ENCODE results near the gene SMYD3.

Gene SMYD3

DNA sequence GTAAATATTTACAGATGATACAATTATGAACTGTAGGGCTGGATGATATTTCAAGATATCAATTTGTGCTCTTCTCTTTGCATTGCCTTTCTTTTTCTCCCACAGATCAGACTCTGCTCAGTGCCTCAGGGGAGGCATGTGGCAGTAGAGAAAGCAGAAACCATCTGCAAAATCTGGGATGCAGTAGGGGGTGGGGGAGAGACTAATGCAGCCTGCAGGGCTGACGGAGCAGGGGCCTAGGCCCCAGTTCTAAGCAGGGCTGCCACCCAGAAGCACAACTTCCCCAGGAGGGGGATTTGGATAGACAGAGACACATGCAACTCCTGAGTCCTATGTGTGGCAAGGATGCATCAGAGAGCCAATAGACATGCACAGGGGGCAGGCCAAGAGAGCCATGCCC, 511.6 kb downstream of the SMYD3 start:
- Histone ChIP-seq H3K27me3 (ENCODE audit: insufficient read depth, poor library complexity, severe bottlenecking) (no peaks in the 10 kb centered on the region), H3K27ac (replicated peaks) (no peak overlapping the region), H3K4me3 (replicated peaks; ENCODE audit: insufficient read depth, low read length) (no peak overlapping the region)
- no peak for TF ChIP-seq GABPA (IDR thresholded peaks at IDR 0.05; ENCODE audit: low read depth)
- TF ChIP-seq, protein P1, sequence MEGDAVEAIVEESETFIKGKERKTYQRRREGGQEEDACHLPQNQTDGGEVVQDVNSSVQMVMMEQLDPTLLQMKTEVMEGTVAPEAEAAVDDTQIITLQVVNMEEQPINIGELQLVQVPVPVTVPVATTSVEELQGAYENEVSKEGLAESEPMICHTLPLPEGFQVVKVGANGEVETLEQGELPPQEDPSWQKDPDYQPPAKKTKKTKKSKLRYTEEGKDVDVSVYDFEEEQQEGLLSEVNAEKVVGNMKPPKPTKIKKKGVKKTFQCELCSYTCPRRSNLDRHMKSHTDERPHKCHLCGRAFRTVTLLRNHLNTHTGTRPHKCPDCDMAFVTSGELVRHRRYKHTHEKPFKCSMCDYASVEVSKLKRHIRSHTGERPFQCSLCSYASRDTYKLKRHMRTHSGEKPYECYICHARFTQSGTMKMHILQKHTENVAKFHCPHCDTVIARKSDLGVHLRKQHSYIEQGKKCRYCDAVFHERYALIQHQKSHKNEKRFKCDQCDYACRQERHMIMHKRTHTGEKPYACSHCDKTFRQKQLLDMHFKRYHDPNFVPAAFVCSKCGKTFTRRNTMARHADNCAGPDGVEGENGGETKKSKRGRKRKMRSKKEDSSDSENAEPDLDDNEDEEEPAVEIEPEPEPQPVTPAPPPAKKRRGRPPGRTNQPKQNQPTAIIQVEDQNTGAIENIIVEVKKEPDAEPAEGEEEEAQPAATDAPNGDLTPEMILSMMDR (IDR thresholded peaks at IDR 0.05; ENCODE audit: insufficient read depth, low read length) = no peak
- no peak for TF ChIP-seq SPI1 (IDR thresholded peaks at IDR 0.05; ENCODE audit: borderline replicate concordance, low read depth)
- TF ChIP-seq POLR2AphosphoS5 (IDR thresholded peaks at IDR 0.05; ENCODE audit: low read depth) = no peak
- TF ChIP-seq, protein P2, sequence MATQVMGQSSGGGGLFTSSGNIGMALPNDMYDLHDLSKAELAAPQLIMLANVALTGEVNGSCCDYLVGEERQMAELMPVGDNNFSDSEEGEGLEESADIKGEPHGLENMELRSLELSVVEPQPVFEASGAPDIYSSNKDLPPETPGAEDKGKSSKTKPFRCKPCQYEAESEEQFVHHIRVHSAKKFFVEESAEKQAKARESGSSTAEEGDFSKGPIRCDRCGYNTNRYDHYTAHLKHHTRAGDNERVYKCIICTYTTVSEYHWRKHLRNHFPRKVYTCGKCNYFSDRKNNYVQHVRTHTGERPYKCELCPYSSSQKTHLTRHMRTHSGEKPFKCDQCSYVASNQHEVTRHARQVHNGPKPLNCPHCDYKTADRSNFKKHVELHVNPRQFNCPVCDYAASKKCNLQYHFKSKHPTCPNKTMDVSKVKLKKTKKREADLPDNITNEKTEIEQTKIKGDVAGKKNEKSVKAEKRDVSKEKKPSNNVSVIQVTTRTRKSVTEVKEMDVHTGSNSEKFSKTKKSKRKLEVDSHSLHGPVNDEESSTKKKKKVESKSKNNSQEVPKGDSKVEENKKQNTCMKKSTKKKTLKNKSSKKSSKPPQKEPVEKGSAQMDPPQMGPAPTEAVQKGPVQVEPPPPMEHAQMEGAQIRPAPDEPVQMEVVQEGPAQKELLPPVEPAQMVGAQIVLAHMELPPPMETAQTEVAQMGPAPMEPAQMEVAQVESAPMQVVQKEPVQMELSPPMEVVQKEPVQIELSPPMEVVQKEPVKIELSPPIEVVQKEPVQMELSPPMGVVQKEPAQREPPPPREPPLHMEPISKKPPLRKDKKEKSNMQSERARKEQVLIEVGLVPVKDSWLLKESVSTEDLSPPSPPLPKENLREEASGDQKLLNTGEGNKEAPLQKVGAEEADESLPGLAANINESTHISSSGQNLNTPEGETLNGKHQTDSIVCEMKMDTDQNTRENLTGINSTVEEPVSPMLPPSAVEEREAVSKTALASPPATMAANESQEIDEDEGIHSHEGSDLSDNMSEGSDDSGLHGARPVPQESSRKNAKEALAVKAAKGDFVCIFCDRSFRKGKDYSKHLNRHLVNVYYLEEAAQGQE (IDR thresholded peaks at IDR 0.05; ENCODE audit: insufficient replicate concordance, low read depth) = no peak
- DNase-seq (ENCODE audit: low read depth in 1 of 2, low spot score in 1 of 2) = no peak

DNA sequence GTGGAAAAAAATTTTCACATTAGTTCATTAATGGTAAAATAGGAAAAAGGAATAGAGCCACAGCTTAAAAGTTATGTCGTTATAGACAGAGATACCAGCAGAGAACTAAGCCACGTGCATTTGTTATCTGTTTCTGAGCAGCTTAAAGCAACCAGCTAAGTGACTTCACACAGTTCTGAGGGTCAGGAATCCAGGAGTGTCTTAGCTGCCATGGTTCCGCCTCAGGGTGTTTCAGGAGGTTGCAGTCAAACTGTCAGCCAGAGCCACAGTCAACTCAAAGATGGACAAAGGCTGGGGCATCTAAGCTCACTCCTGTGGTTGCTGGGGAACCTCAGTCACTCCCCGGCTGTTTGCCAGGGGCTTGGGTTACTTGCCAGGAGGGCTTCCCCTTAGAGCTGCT, 515.8 kb downstream of the SMYD3 start:
- H3K27me3 ChIP-seq (ENCODE audit: insufficient read depth, poor library complexity, severe bottlenecking) = no peaks in the 10 kb centered on the region
- no peak overlapping the region for H3K4me3 ChIP-seq (replicated peaks; ENCODE audit: insufficient read depth, low read length)
- no peak overlapping the region for H3K27ac ChIP-seq (replicated peaks)
- TF ChIP-seq GABPA (IDR thresholded peaks at IDR 0.05; ENCODE audit: low read depth) (no peak), SPI1 (IDR thresholded peaks at IDR 0.05; ENCODE audit: borderline replicate concordance, low read depth) (no peak), POLR2AphosphoS5 (IDR thresholded peaks at IDR 0.05; ENCODE audit: low read depth) (no peak)
- TF ChIP-seq, protein P2 (IDR thresholded peaks at IDR 0.05; ENCODE audit: insufficient replicate concordance, low read depth) = no peak
- TF ChIP-seq, protein P1 (IDR thresholded peaks at IDR 0.05; ENCODE audit: insufficient read depth, low read length) = no peak
- no peak for DNase-seq (ENCODE audit: low read depth in 1 of 2, low spot score in 1 of 2)

DNA sequence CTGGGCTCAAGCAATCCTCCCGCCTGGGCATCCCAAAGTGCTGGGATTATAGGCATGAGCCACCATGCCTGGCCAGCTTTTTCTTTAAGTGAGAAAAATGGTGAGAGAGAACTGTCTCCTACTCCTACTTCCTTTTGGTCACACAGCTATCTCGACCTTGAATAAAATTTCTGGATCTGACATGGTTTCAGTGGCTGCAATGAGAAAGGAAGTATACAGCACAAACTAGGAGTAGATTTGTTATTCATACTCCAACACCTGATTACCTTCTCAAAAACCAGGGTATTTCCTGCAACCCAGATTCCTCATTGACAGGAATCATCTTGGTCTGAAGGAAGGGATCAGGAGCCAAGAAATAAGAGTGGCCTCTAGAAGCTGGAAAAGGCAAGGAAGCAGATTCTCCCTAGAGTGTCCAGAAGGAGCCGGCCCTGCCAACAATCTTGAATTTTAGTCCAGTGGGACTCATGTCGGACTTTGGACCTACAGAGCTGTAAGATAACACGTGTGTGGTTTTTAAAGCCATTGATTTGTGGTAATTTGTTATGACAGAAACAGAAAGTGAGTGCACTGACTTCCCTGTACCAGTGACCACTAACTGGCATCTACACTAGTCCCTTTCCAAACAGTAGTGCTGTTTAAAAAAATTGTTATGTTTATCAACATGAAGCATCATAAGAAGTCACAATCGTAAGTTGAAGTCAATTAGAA, 516.6 kb downstream of the SMYD3 start:
- DNase-seq (ENCODE audit: low read depth in 1 of 2, low spot score in 1 of 2) = no peak
- H3K4me3 ChIP-seq (replicated peaks; ENCODE audit: insufficient read depth, low read length) = no peak overlapping the region
- H3K27ac ChIP-seq (replicated peaks) = no peak overlapping the region
- TF ChIP-seq GABPA (IDR thresholded peaks at IDR 0.05; ENCODE audit: low read depth) (no peak), POLR2AphosphoS5 (IDR thresholded peaks at IDR 0.05; ENCODE audit: low read depth) (no peak), SPI1 (IDR thresholded peaks at IDR 0.05; ENCODE audit: borderline replicate concordance, low read depth) (no peak)
- H3K27me3 ChIP-seq (ENCODE audit: insufficient read depth, poor library complexity, severe bottlenecking) = no peaks in the 10 kb centered on the region

DNA sequence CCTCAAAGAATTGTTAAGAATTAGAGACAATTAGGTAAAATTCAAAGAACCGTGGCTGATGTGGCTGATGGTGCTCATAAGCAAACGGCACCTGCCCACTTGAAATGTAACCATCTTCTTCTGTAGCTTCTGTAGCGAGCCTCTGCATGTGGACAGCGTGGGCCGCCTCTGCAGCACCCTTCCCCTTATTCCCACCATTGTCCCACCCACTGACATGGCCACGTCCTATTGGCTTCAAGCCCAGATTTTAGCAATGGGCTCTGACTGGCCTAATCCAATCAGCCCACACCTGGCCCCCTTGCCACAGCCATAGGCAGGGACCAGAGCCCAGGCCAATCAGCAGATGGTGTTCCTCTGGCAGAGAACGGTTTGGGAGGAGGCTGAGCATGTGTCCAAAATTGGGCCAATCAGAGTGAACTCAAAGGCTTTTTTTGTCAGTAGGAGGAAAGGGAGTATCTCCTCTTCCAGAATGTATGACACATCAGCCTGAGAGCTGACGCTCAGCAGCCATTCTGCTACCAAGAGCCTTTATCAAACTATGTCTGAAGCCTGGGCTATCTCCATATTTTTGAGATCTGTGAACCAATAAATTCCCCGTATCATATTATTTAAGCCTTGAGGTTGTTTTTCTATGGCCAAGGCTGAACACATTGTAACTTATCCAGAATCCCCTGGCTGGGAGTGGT, 518.5 kb downstream of the SMYD3 start:
- H3K27me3 ChIP-seq (ENCODE audit: insufficient read depth, poor library complexity, severe bottlenecking) = no peaks in the 10 kb centered on the region
- H3K27ac ChIP-seq (replicated peaks) = no peak overlapping the region
- TF ChIP-seq SPI1 (IDR thresholded peaks at IDR 0.05; ENCODE audit: borderline replicate concordance, low read depth) (no peak), POLR2AphosphoS5 (IDR thresholded peaks at IDR 0.05; ENCODE audit: low read depth) (no peak), GABPA (IDR thresholded peaks at IDR 0.05; ENCODE audit: low read depth) (no peak)
- TF ChIP-seq, protein P1 (IDR thresholded peaks at IDR 0.05; ENCODE audit: insufficient read depth, low read length) = no peak
- TF ChIP-seq, protein P2 (IDR thresholded peaks at IDR 0.05; ENCODE audit: insufficient replicate concordance, low read depth) = no peak

More for the DNA sequence above, 518.5 kb downstream of the SMYD3 start:
- no peak for DNase-seq (ENCODE audit: low read depth in 1 of 2, low spot score in 1 of 2)
- H3K4me3 ChIP-seq (replicated peaks; ENCODE audit: insufficient read depth, low read length) = no peak overlapping the region
